ENCODE measurements around the gene ROR1. TPM values are rescaled to one million over a fixed set of nuclear protein-coding genes. Genes with fewer than 3 reads are reported as not detected.

Gene ROR1
- total RNA-seq, 4 donors from 2014 or later: 0.73 to 2.6 (median 1.4) TPM

- H3K4me3 ChIP-seq (replicated peaks in 1 of 3): no peak overlapping the region
- no peaks in the 10 kb centered on the region for H3K9me3 ChIP-seq
- no peak for DNase-seq
- WGBS, 2 donors: 68 to 69% methylated on average over 2 of the region's 2 CpGs
- H3K4me1 ChIP-seq: peaks cover 0 to 8% of the 10 kb centered on the region in 2 donors
- TF ChIP-seq POLR2A (IDR thresholded peaks at IDR 0.05): no peak
- no peak for TF ChIP-seq CTCF (IDR thresholded peaks at IDR 0.05)
- no peak overlapping the region for H3K27ac ChIP-seq
- no peaks in the 10 kb centered on the region for H3K36me3 ChIP-seq
- intact Hi-C loops (cut with DNase I): no loop called here
- no peaks in the 10 kb centered on the region for H3K27me3 ChIP-seq
Measured at GRCh38 chr1:64036549-64036948, 262.7 kb downstream of the ROR1 start.

- H3K27me3 ChIP-seq: no peaks in the 10 kb centered on the region
- TF ChIP-seq CTCF (IDR thresholded peaks at IDR 0.05) (no peak), POLR2A (IDR thresholded peaks at IDR 0.05) (no peak)
- H3K4me3 ChIP-seq (replicated peaks in 1 of 3): no peak overlapping the region
- H3K36me3 ChIP-seq: no peaks in the 10 kb centered on the region
- no peak overlapping the region for H3K27ac ChIP-seq
- 92 to 93% methylated on average over 4 of the region's 4 CpGs for WGBS, 2 donors
- no peak for DNase-seq
- H3K9me3 ChIP-seq: no peaks in the 10 kb centered on the region
- intact Hi-C loops (cut with DNase I): no loop called here
- H3K4me1 ChIP-seq: peaks cover 0 to 23% of the 10 kb centered on the region in 2 donors
Measured at GRCh38 chr1:64038119-64038518, 264.3 kb downstream of the ROR1 start.

- H3K9me3 ChIP-seq: no peaks in the 10 kb centered on the region
- DNase-seq: no peak
- intact Hi-C loops (cut with DNase I): no loop called here
Measured at GRCh38 chr1:64038965-64039364, 265.1 kb downstream of the ROR1 start.

GRCh38 chr1:64039390-64039926, 265.6 kb downstream of the ROR1 start:
- Histone ChIP-seq H3K4me1 (peaks cover 0 to 23% of the 10 kb centered on the region in 2 donors), H3K36me3 (no peaks in the 10 kb centered on the region), H3K27ac (no peak overlapping the region), H3K27me3 (no peaks in the 10 kb centered on the region), H3K4me3 (replicated peaks in 1 of 3) (no peak overlapping the region), H3K9me3 (no peaks in the 10 kb centered on the region)
- intact Hi-C loops (cut with DNase I): no loop called here
- 46 to 50% methylated on average over 3 of the region's 3 CpGs for WGBS, 2 donors
- DNase-seq: no peak
- no peak for TF ChIP-seq POLR2A (IDR thresholded peaks at IDR 0.05)
- TF ChIP-seq CTCF (IDR thresholded peaks at IDR 0.05): no peak

More at GRCh38 chr1:64038965-64039364, 265.1 kb downstream of the ROR1 start:
- H3K27ac ChIP-seq: no peak overlapping the region
- H3K27me3 ChIP-seq: no peaks in the 10 kb centered on the region
- TF ChIP-seq POLR2A (IDR thresholded peaks at IDR 0.05): no peak
- no peak for TF ChIP-seq CTCF (IDR thresholded peaks at IDR 0.05)
- H3K4me3 ChIP-seq (replicated peaks in 1 of 3): no peak overlapping the region
- 88 to 89% methylated on average over 1 of the region's 1 CpG for WGBS, 2 donors
- H3K36me3 ChIP-seq: no peaks in the 10 kb centered on the region
- H3K4me1 ChIP-seq: peaks cover 0 to 23% of the 10 kb centered on the region in 2 donors

GRCh38 chr1:64041371-64042131, 267.7 kb downstream of the ROR1 start:
- H3K9me3 ChIP-seq: no peaks in the 10 kb centered on the region
- peaks cover 0 to 23% of the 10 kb centered on the region in 2 donors for H3K4me1 ChIP-seq
- TF ChIP-seq POLR2A (IDR thresholded peaks at IDR 0.05): no peak
- TF ChIP-seq CTCF (IDR thresholded peaks at IDR 0.05): no peak
- no peak for DNase-seq
- whole genome bisulfite sequencing, 2 donors: 51 to 56% methylated on average over 3 of the region's 3 CpGs
- intact Hi-C loops (cut with DNase I): no loop called here
- no peaks in the 10 kb centered on the region for H3K36me3 ChIP-seq
- H3K27ac ChIP-seq: no peak overlapping the region
- H3K27me3 ChIP-seq: no peaks in the 10 kb centered on the region
- H3K4me3 ChIP-seq (replicated peaks in 1 of 3): no peak overlapping the region

Measured in thyroid gland (tissue), 4 donors.